Suprapubic skin (tissue), 4 donors: ENCODE results near the gene RAB34. TPM values are rescaled to one million over a fixed set of nuclear protein-coding genes. Genes with fewer than 3 reads are reported as not detected.

Experiments used
- DNase-seq, 2 donors: peaks; one replicate each; pipeline ENCODE4 v3.0.0-alpha.2; 2019; ENCODE audit warnings: low spot score in 2 of 2
- H3K27ac ChIP-seq: fragments of 200-600 bp; sonication (generic); one replicate; pipeline ENCODE4 v1.5.1; 2019
- H3K27me3 ChIP-seq: fragments of 200-600 bp; sonication (generic); one replicate; pipeline ENCODE4 v1.5.1; 2019
- H3K36me3 ChIP-seq: fragments of 200-600 bp; sonication (generic); one replicate; pipeline ENCODE4 v1.5.1; 2019
- H3K4me1 ChIP-seq: fragments of 200-600 bp; sonication (generic); one replicate; pipeline ENCODE4 v1.5.1; 2019
- H3K4me3 ChIP-seq: fragments of 200-600 bp; sonication (generic); one replicate; pipeline ENCODE4 v1.5.1; 2019; ENCODE audit warnings: mild to moderate bottlenecking
- H3K9me3 ChIP-seq: fragments of 200-600 bp; sonication (generic); one replicate; pipeline ENCODE4 v1.5.1; 2019
- EP300 ChIP-seq: sonication (generic); formaldehyde crosslinking; IDR thresholded peaks from one replicate; pipeline ENCODE4 v1.6.1; 2017; ENCODE audit warnings: antibody characterized with exemption
- POLR2A ChIP-seq, 2 donors: fragments of 450-650 bp; IDR thresholded peaks; one replicate each; pipeline ENCODE4 v1.6.1; 2017; ENCODE audit warnings: antibody characterized with exemption in 2 of 2, mild to moderate bottlenecking in 2 of 2, moderate library complexity in 2 of 2
- POLR2AphosphoS5 ChIP-seq, 3 donors: sonication (generic); formaldehyde crosslinking; IDR thresholded peaks; one replicate each; pipeline ENCODE4 v1.6.1; 2017; ENCODE audit warnings: antibody characterized with exemption in 3 of 3
- WGBS: methylation state at CpG from one replicate; pipeline ENCODE4 v1.1.5; 2018; 5-methylcytosine and 5-hydroxymethylcytosine counted together
- total RNA-seq, 4 donors: library from RNA; depleted of rRNA; stranded (reverse); fragments of >200 nt; gene quantifications; one replicate each; pipeline ENCODE4 v1.1.0, GENCODE V29; 2016
- TF ChIP-seq, protein P1 (sequence below), 2 donors: fragments of 200-600 bp in 1 of 2; fragments of 450-650 bp in 1 of 2; sonication (generic) in 1 of 2; IDR thresholded peaks; one replicate each; pipeline ENCODE4 v1.5.1; 2016 to 2019; ENCODE audit warnings: antibody characterized with exemption in 2 of 2, mild to moderate bottlenecking in 1 of 2, moderate library complexity in 1 of 2

Gene RAB34
- total RNA-seq, 4 donors from 2014 or later, result 60.7 to 96.1 (median 77.6) TPM

DNA sequence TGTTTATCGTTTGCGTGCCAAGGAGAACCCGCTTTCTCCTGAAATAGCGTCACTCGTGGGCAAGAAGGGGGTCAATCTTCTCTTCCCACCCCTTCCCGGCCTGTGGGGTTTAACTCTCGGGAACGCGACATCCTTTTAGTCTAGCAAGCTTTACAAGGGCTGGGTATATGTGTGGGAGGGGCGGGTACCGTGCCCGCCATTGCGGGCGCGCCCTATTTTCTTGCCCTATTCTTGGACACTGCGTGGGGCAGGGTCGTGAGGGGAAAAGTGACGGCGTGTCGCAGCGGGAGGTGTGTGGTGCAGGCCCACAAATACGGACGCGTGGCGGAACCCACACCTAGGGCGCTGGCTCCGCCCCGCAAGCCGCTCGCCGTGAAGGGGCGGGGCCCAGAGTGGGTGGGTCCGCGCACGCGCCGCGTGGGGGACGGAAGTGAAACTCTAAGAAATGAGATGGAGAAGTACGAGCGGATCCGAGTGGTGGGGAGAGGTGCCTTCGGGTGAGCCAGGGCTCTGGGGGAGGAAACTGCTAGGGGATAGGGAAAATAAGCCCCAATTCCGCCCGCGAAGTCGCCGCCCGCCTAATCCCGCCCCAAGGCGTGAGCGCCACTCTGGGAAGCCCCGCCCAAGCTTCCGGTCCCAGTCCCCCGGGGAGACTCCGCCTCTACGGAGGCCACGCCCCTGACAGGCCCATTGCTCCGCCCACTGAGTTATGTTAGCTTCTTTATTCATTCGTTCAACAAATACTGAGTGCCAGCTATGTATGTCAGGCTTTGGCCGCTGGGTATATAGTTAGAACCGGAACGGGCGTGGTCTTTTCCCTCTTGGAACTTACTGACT lies 10.9 kb upstream of the RAB34 start, which contains the start of gene NEK8:
Gene NEK8, plus strand, starts transcription at position 425 of the 837 bp plus-strand sequence. Its CDS starts 26 bp downstream, at position 451.
- TF ChIP-seq POLR2AphosphoS5 (IDR thresholded peaks at IDR 0.05) (peak in 1 of 3 donors; percentile 30), POLR2A (IDR thresholded peaks at IDR 0.05) (no peak), EP300 (no peak)
- TF ChIP-seq, protein P1, sequence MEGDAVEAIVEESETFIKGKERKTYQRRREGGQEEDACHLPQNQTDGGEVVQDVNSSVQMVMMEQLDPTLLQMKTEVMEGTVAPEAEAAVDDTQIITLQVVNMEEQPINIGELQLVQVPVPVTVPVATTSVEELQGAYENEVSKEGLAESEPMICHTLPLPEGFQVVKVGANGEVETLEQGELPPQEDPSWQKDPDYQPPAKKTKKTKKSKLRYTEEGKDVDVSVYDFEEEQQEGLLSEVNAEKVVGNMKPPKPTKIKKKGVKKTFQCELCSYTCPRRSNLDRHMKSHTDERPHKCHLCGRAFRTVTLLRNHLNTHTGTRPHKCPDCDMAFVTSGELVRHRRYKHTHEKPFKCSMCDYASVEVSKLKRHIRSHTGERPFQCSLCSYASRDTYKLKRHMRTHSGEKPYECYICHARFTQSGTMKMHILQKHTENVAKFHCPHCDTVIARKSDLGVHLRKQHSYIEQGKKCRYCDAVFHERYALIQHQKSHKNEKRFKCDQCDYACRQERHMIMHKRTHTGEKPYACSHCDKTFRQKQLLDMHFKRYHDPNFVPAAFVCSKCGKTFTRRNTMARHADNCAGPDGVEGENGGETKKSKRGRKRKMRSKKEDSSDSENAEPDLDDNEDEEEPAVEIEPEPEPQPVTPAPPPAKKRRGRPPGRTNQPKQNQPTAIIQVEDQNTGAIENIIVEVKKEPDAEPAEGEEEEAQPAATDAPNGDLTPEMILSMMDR (IDR thresholded peaks at IDR 0.05), result no peak
- Histone ChIP-seq H3K27me3 (no peaks in the 10 kb centered on the region), H3K27ac (peak within 1 kb of the TSS; percentile 99), H3K9me3 (no peaks in the 10 kb centered on the region), H3K36me3 (peaks cover 13% of the 10 kb centered on the region), H3K4me3 (peak within 1 kb of the TSS; percentile 89), H3K4me1 (peaks cover 54% of the 10 kb centered on the region)
- peak; percentile 99 for DNase-seq
- under 1% methylated on average over 52 of the region's 64 CpGs for WGBS

GRCh38 chr17:28726627-28727491 lies 9.2 kb upstream of the RAB34 start:
- H3K27me3 ChIP-seq, result no peaks in the 10 kb centered on the region
- WGBS, result under 1% methylated on average over 22 of the region's 57 CpGs
- peaks cover 71% of the 10 kb centered on the region for H3K4me1 ChIP-seq
- DNase-seq, result peak; percentile 96
- H3K4me3 ChIP-seq, result peak overlapping the region; percentile 89
- TF ChIP-seq POLR2A (IDR thresholded peaks at IDR 0.05) (peak in 1 of 2 donors; percentile 33), EP300 (no peak), POLR2AphosphoS5 (IDR thresholded peaks at IDR 0.05) (peak in 2 of 3 donors; percentile 76 to 82)
- TF ChIP-seq, protein P1 (IDR thresholded peaks at IDR 0.05), result peak; percentile 99
- peaks cover 29% of the 10 kb centered on the region for H3K36me3 ChIP-seq
- H3K9me3 ChIP-seq, result no peaks in the 10 kb centered on the region
- peak overlapping the region; percentile 99 for H3K27ac ChIP-seq

DNA sequence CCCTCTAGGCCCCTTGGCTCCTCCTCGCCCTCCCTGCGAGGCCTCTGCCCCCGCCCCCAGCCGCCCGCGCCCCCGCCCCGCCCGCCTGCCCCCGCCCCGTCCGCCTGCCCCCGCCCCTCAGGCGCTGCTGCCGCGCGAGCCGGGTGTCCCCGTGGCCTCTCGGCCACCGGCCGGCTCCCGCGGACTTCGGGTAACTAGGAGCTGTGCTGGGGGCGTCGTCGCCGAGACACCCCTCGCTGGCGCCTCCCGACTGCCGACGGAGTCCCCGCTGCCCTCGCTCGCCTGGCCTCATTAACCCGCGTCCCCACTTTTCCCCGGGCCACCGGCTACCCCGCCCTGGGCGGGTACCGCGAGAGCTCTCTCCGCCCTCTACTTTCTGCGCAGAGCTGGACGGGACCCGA lies 8.6 kb upstream of the RAB34 start, which contains the start of gene TLCD1:
Gene TLCD1, minus strand, starts transcription at position 8 of the 401 bp plus-strand sequence. CDS start 136 bp downstream, outside the sequence.
- Histone ChIP-seq H3K36me3 (peaks cover 35% of the 10 kb centered on the region), H3K4me1 (peaks cover 78% of the 10 kb centered on the region), H3K9me3 (no peaks in the 10 kb centered on the region), H3K4me3 (peak within 1 kb of the TSS; percentile 89), H3K27me3 (no peaks in the 10 kb centered on the region), H3K27ac (peak within 1 kb of the TSS; percentile 99)
- TF ChIP-seq POLR2A (IDR thresholded peaks at IDR 0.05) (no peak), EP300 (no peak), POLR2AphosphoS5 (IDR thresholded peaks at IDR 0.05) (no peak)
- TF ChIP-seq, protein P1 (IDR thresholded peaks at IDR 0.05), result no peak
- no CpG with 5 or more reads among the region's 49 CpGs for WGBS
- DNase-seq, result peak in 1 of 2 donors; percentile 88

DNA sequence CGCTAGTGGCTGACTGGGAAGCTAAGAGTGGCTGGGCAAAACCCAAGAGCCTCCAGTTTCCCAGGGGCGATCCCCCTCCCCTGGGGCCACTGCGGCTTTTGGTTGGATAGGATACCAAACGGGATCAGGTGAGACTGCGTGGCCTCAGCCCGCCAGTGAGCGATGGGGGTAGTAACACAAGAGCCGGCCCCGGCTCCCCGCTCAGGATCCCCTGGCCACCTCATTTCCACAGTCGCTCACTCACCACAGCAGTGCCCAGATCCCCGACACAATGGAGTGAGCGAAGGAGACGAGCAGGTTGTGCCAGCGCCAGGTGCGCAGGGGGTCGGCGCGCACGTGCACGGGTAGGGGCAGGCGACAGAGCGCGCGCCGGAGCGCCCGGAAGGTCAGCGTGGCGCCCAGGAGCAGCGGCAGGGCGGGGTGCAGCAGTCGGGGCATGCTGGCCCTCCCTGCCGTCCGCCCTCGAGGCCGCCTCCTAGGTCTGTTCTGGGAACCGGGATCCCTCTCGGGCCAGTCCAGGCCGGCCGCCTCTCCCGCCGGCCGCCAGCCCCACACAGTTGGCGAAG lies 8.1 kb upstream of the RAB34 start:
- Histone ChIP-seq H3K4me1 (peaks cover 83% of the 10 kb centered on the region), H3K27me3 (no peaks in the 10 kb centered on the region), H3K36me3 (peaks cover 35% of the 10 kb centered on the region), H3K9me3 (no peaks in the 10 kb centered on the region), H3K4me3 (peak overlapping the region; percentile 89), H3K27ac (peak overlapping the region; percentile 99)
- TF ChIP-seq EP300 (no peak), POLR2AphosphoS5 (IDR thresholded peaks at IDR 0.05) (peak in 1 of 3 donors; percentile 69), POLR2A (IDR thresholded peaks at IDR 0.05) (peak in 1 of 2 donors; percentile 16)
- TF ChIP-seq, protein P1 (IDR thresholded peaks at IDR 0.05), result no peak
- peak in 1 of 2 donors; percentile 82 for DNase-seq
- WGBS, result no CpG with 5 or more reads among the region's 45 CpGs
